ENCODE measurements around the gene TRAM2.
A peak's percentile ranks its signal among the peaks of the same experiment; 100 is the strongest.

Gene TRAM2

GRCh38 chr6:52531396-52531795, 45.5 kb downstream of the TRAM2 start:
- no peak for DNase-seq (ENCODE audit: low read depth in 2 of 2)

DNA sequence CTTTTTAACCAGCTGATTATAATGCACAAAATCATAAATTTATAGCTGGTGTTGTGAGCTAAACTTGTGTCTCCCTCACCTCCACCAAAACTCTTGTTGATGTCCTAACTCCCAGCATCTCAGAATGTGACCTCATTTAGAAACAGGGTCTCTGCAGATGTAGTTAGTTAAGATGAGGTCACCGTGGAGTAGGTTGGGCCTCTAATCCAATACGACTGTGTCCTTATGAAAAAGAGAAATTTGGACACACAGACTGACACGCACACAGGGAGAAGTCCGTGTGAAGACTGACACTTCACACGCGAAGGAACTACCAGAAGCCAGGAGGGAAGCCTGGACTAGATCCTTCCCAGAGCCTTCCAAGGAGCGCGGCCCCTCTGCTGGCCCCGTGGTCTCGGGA, 46.5 kb downstream of the TRAM2 start:
- no peak for DNase-seq (ENCODE audit: low read depth in 2 of 2)

GRCh38 chr6:52529311-52529710, 47.5 kb downstream of the TRAM2 start:
- DNase-seq (ENCODE audit: low read depth in 2 of 2) = no peak

GRCh38 chr6:52527436-52527835, 49.4 kb downstream of the TRAM2 start:
- no peak for DNase-seq (ENCODE audit: low read depth in 2 of 2)

DNA sequence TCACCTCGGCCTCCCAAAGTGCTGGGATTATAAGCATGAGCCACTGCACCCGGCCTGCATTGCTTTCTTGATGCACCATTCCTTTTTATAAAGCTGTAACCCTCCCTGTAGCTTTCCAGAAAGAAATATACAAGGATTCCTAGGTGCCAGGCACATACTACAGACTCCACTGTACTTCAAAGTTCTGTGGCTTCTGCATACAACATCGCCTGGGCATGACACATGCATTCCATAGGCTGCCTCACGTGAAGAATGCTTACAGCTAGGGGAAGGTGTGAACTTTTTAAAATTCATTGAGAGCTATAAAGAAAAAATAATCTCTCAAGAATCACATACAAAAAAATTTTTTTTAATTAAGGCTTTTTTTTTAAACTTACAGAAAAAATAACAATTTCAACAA, 50.2 kb downstream of the TRAM2 start:
- no peak for DNase-seq (ENCODE audit: low read depth in 2 of 2)

GRCh38 chr6:52524918-52525317, 51.9 kb downstream of the TRAM2 start:
- DNase-seq (ENCODE audit: low read depth in 2 of 2) = no peak

DNA sequence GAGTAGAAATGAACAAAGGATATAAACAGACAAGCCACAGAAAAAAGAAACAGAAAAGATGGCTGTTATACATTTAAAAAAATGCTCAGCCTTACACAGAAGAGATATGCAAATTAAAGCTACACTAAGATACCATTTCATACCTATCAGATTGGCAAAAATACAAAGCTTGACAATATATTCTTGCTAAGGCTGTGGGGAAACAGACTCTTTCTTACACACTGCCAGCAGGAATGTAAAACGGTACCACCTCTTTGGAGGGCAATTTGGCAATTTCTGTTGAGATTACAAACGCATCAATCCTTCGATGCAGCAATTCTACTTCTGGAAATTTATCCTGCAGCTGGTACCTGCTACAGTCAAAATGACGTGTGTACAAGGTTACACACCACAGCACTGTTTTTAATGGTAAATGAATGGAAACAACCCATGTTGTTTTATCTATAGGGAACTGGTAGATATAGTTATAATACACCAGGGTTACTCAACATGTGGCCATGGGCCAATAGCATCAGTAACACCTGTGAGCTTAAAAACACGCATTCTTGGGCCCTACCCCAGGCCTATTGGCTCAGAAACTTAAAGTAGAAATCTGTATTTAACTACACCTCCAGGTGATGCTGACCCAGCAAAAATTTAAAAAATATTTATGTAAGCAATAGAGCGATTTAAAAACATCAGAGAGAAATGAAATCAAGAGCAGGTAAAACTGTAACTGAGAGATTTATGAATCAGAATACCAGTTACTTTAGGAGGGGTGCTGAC, 53.3 kb downstream of the TRAM2 start:
- no peak for DNase-seq (ENCODE audit: low read depth in 2 of 2)

DNA sequence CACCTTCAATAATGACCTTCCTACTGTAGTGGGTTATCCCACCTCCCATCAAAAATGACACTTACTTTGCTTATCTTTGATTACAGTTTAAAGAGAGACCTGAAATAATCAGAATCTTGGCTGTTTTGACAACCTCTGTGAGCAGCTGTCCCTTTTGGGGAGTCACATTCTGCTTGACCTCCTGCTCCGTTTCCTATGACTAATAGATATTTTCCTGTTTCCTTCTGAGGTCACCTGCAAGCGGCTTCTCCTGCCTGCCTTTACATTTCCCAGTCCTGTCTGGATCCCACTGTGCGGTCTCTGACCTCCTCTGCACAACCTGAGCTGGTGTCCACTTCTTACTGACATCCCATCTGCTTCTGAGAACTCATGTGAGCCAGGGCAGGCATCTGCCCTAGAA, 54.2 kb downstream of the TRAM2 start:
- no peak for DNase-seq (ENCODE audit: low read depth in 2 of 2)

GRCh38 chr6:52522151-52522626, 54.7 kb downstream of the TRAM2 start:
- DNase-seq (ENCODE audit: low read depth in 2 of 2) = no peak

GRCh38 chr6:52519618-52520017, 57.2 kb downstream of the TRAM2 start:
- DNase-seq (ENCODE audit: low read depth in 2 of 2) = no peak

- DNase-seq (ENCODE audit: low read depth in 2 of 2) = no peak
These were observed 58.4 kb downstream of the TRAM2 start for GRCh38 chr6:52518279-52518945.

DNA sequence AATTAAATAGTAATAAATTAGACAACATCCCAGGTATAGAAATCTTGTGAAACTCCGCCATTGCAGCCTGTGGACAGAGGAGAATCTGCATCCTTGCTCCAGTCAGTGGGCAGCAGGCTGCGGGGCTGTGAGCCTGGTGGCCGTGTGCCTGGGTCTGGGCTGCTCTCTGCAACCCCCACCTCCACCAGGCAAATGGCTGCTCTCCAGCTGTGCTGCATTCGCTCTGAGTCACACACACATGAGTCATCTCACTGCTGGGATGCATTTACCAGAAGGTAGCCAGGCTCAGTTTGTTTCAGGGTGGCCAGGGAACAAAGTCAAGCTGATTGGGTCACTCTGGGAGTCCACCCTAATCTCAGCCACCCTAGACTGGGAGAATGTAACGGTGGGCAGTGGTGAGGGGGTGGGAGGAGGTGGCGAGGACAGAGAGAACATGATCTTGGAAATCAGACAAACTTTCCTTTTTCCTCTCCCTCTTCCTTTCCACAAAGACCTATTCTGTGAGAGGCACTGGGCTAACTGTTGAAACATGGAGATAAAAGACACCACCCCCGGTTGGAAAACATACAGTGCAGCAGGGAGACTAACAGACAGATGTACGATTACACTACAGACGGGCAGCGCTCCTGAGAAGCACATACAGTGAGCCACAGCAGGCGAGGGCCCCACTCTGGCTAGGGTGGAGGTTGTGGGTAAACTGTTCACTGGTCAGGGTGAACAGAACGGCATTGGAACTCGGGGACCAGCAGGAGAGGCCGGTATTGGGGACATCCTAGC, 59.2 kb downstream of the TRAM2 start:
- peak; percentile 82 to 85 for DNase-seq (ENCODE audit: low read depth in 2 of 2)

GRCh38 chr6:52516943-52517342, 59.9 kb downstream of the TRAM2 start:
- DNase-seq (ENCODE audit: low read depth in 2 of 2) = no peak

- no peak for DNase-seq (ENCODE audit: low read depth in 2 of 2)
These were observed 60.6 kb downstream of the TRAM2 start for GRCh38 chr6:52516269-52516668.

DNA sequence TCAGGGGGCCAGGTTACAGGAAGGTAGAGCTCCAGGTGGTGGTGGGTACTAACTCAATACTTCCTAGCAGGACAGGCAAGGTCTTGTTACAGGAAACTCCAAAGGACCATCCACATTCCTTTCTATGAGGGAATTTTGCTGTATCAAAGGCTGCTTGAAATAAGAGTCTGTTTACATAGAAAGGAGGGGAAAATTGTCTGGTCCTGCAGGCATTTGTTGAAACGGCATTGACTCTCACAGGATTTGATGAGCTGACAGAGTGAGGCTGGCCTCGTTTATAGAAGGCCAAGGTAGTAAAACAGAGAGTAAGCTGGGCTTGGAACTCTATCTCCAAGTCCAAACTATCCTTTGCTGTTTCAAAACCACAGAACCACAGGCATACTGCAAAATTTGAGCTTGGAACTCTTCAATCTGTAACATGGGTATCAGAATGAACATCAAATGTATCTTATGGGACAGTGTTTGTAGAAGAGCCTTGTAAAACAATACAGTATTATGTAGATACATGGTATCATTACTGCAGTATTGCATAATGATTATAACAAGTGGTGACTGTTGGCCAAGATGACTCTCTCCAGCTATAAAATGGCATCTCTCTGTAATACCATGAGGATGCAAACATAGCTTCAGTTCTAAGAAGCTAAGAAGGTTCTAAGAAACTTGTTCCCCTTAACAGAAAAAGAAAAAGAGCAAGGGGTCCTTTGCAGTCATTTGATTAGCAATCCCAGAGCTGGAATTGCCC, 61.5 kb downstream of the TRAM2 start:
- no peak for DNase-seq (ENCODE audit: low read depth in 2 of 2)

GRCh38 chr6:52514514-52514913, 62.3 kb downstream of the TRAM2 start:
- DNase-seq (ENCODE audit: low read depth in 2 of 2) = peak; percentile 75 to 76

- no peak for DNase-seq (ENCODE audit: low read depth in 2 of 2)
These were observed 63.0 kb downstream of the TRAM2 start for GRCh38 chr6:52513896-52514295.

DNA sequence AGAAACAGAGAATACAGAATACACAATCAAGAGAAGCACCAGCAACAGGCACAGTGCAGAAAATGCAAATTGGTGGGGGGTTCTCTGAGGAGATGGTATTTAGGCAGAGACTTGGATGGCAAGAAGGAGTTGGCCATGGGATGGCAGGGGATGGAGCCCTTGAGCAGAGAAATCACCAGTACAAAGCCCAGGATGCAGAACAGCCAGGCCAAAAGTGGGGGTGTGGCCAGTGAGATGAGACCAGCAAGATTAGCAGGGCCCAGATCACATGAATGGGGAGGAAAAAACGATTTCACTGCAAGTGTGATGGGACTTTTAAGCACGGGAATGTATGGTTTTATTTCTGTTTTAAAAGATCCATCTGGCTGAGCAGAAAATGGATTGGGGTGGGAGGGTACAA, 63.4 kb downstream of the TRAM2 start:
- DNase-seq (ENCODE audit: low read depth in 2 of 2) = no peak

GRCh38 chr6:52512199-52512598, 64.7 kb downstream of the TRAM2 start:
- peak in 1 of 2 experiments; percentile 30 for DNase-seq (ENCODE audit: low read depth in 2 of 2)

DNA sequence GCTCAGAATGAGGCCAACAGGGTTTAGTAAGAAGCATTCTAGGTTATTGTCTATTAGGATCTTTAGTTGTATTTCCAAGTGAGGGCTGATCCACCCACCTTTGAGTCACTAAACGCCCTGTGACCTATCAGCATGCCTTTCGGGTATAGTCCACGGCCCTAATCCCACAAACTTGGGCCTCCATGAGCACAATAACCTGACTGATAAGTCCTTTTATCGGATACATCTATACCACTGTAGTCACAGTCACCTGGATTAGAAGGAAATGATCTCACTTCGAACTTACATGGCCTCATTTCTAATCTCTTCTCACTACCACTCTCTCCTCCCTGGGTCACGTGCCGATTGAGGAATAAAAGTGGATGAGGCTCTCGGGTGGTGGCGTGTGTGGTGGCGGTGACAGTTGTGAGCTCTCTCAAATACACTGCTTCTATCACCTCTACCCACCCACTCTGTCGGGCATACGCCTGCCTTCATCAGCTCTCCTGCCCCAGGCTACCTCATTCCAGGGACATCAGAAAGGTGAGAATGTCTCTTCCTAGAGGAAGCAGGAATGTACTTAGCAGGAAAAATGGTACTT, 65.2 kb downstream of the TRAM2 start:
- DNase-seq (ENCODE audit: low read depth in 2 of 2) = no peak

GRCh38 chr6:52511163-52511562, 65.7 kb downstream of the TRAM2 start:
- no peak for DNase-seq (ENCODE audit: low read depth in 2 of 2)

- DNase-seq (ENCODE audit: low read depth in 2 of 2) = no peak
These were observed 66.7 kb downstream of the TRAM2 start for GRCh38 chr6:52510213-52510562.
